NCI-H1092 treated with DMSO at 0.1 percent for 48 hours (cell line): ENCODE data around the gene SEPTIN10.
"Not testable (repeated sequence)": the region's sequence is repeated elsewhere in the genome, so short reads cannot be mapped to it uniquely, and the experiment has no call there.

Experiments
- DNase-seq: peaks from one replicate; lab custom pipeline; 2025; lab: John Stamatoyannopoulos, UW

SEPTIN10 gene

GRCh38 chr2:109601783-109602182 lies 12.0 kb downstream of the SEPTIN10 start:
- no peak for DNase-seq

- no peak for DNase-seq
These were observed 16.5 kb downstream of the SEPTIN10 start for GRCh38 chr2:109597283-109597682.

- no peak for DNase-seq
These were observed 18.1 kb downstream of the SEPTIN10 start for GRCh38 chr2:109595644-109596043.

- no peak for DNase-seq
These were observed 19.4 kb downstream of the SEPTIN10 start for GRCh38 chr2:109594246-109594885.

- DNase-seq, result no peak
These were observed 20.9 kb downstream of the SEPTIN10 start for GRCh38 chr2:109592905-109593304.

GRCh38 chr2:109591206-109591605 lies 22.6 kb downstream of the SEPTIN10 start:
- no peak for DNase-seq

- no peak for DNase-seq
These were observed 27.1 kb downstream of the SEPTIN10 start for GRCh38 chr2:109586687-109587086.

- DNase-seq, result no peak
These were observed 30.6 kb downstream of the SEPTIN10 start for GRCh38 chr2:109582928-109583895.

- DNase-seq, result not testable (repeated sequence)
These were observed 36.1 kb downstream of the SEPTIN10 start for GRCh38 chr2:109577630-109578029.

- DNase-seq, result no peak
These were observed 38.4 kb downstream of the SEPTIN10 start for GRCh38 chr2:109575373-109575772.

GRCh38 chr2:109563980-109564550 lies 49.7 kb downstream of the SEPTIN10 start:
- no peak for DNase-seq

- DNase-seq, result no peak
These were observed 50.5 kb downstream of the SEPTIN10 start for GRCh38 chr2:109563288-109563687.

GRCh38 chr2:109562421-109562820 lies 51.3 kb downstream of the SEPTIN10 start:
- no peak for DNase-seq

- no peak for DNase-seq
These were observed 53.5 kb downstream of the SEPTIN10 start for GRCh38 chr2:109560265-109560664.

- DNase-seq, result no peak
These were observed 55.5 kb downstream of the SEPTIN10 start for GRCh38 chr2:109558076-109558882.

GRCh38 chr2:109557309-109557708 lies 56.5 kb downstream of the SEPTIN10 start:
- DNase-seq, result no peak

GRCh38 chr2:109555346-109555900 lies 58.3 kb downstream of the SEPTIN10 start:
- no peak for DNase-seq

GRCh38 chr2:109554758-109555157 lies 59.0 kb downstream of the SEPTIN10 start:
- no peak for DNase-seq

- DNase-seq, result no peak
These were observed 64.7 kb downstream of the SEPTIN10 start for GRCh38 chr2:109549016-109549590.

GRCh38 chr2:109547280-109547679 lies 66.5 kb downstream of the SEPTIN10 start:
- DNase-seq, result no peak
